Glomerular visceral epithelial cell (primary cell): ENCODE measurements around the gene PPARA.

Source experiments
- DNase-seq: peaks from one replicate; pipeline ENCODE4 v3.0.0-alpha.2; 2016; ENCODE audit errors: extremely low spot score

The PPARA gene

DNA sequence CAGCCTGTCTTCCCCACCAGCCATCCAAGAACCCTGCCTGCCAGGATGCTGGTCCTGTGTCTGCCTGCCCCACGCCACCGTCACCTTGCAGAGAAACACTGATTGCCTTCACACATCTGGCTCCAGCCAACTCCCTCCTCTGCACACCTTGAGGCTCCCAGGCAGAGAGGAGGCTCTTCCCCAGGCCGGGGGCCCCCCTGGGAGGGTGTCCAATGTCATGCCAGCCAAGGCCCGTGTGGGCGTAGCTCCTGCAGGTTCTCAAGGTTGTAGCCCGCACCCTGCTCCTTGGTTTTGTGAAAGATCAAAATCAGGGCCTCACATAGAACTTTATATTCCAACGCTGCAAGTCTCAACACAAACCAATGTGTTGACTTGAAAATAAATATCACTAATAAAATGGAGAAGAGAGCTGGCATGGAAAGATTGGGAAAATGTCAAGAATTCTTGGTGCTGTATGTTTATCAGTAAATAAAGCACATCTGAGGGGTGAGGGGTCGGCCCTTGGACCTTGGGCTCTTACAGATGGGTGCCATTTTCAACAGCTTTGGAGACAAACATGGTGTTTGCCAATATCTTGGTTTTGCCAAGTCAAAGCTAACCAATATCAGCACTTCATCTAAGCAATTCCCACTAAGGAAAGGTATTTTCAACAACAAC, 6.7 kb upstream of the PPARA start:
- DNase-seq = no peak

DNA sequence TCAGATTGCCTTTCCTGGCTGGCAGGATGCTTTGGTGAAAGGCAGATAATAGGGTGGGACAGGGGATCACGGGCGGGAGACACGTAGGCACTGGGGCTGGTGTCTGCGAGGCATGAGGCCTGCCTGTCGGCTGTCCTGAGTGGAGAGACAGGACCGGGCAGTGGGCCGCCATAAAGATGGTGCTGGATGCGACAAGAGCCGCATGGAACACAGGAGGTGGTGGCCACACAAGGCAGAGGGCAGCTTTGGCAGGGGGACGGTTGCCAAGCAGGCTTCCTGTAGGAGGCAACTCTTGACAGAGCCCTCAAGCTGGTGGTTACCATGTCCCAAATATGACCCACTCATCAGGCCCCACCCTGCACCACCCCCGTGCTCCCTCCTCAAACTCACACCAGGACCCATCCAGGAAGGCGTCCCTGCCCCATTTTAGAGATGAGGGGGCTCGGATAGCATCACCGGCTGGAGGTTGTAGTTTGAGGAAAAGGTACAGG, 4.9 kb upstream of the PPARA start:
- no peak for DNase-seq

DNA sequence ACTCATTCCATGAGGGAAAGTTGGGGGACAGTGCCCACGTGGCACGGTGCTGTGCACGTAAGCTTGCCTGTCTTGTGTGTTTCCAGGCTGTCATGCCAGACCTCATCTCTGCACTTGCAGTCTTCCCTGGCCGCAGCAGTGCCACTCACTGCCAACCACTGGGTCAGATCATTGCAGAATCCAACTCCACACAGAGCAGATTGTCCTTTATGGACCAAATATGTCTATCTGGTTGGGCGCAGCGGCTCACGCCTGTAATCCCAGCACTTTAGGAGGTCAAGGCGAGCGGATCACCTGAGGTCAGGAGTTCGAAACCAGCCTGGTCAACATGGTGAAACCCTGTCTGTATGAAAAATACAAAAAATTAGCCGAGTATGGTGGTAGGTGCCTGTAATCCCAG, 4.4 kb upstream of the PPARA start:
- DNase-seq = no peak

DNA sequence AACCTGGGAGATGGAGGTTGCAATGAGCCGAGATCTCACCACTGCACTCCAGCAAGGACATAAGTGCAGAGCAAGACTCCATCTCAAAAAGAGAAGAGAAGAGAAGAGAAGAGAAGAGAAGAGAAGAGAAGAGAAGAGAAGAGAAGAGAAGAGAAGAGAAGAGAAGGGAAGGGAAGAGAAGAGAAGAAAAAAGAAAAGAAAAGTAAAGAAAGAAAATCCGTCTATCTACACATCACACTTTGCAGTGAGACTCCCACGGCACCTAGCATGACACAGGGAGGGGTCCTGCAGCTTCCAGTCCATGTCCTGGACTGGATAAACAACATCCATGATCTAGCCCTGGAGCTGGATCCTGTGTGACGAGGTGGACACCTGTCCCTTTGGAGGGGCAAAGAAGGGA, 4.0 kb upstream of the PPARA start:
- DNase-seq = no peak

DNA sequence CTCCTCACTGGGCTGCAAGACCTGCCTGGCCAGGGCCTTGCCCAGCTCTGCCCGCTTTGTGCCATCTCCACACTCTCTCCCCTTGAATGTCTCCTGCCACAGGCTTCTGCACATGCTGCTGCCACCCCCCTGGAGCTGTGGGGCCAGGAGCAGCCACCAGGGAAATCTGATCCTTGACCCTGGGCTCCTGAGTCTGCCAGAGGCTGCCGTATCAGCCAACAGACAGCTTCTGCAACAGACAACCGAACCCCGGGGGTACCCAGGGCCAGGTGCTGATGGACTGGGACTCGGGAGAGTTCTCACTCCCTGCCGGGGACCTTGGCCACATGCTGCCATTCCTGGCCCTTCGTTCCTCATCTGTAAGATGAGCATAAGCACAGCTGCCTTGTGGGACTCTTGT, 3.3 kb upstream of the PPARA start:
- DNase-seq = no peak

DNA sequence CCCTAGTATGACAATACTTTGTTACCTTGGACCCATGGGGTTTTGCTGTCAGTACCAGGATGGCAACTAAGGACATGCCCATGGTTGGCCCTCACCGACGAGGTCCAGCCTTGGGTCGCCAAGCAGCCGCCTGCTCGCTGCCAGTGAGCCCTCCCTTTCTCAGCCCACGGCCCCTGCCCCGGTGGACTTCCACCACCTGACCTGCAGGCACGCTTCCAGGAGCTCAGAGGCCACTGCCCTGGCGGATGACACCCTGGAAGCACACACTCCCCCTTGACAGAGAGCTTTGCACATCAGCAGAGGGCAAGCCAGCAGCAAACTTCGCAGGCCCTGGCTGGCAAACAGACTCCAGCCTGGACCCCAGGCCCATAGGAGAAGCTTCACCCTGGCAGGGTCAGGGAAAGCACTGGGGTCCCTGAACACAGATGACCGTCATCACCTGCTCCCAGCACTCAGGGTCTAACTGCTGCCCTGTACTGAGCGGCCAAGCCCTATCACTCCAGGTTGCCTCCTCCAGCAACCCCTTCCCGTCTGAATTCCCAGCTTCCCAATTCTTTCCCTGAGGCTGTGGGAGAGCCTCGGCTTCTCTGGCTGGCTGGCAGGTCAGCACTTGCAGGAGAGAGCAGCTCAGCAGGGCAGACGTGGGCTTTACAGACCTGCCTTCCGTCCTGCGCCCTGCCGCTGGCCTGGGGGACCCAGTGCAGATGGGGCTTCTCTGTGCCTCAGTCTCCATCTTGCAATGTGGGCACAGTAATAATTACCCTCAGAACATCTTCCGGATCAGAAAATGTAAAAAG, 2.7 kb upstream of the PPARA start:
- DNase-seq = no peak

DNA sequence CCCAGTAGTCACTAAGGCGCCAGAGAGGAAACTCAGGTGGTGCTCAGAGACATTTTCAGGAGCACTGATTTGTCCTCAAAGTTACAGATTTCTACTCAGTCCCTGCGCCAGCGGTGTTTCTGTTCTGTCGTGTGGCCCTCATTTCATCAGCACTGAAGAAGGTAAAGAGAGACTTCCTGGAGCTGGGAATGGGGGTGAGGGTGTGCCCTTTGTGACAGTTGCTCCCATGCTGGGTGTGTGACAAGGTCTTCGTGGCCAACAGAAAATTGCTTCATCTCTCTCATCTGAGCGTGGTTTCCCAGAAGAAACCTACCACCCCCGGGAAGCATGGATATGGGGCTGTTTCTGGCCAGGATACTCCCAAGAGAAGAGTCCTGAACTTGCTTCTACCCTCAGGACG, 2.0 kb upstream of the PPARA start:
- DNase-seq = no peak

DNA sequence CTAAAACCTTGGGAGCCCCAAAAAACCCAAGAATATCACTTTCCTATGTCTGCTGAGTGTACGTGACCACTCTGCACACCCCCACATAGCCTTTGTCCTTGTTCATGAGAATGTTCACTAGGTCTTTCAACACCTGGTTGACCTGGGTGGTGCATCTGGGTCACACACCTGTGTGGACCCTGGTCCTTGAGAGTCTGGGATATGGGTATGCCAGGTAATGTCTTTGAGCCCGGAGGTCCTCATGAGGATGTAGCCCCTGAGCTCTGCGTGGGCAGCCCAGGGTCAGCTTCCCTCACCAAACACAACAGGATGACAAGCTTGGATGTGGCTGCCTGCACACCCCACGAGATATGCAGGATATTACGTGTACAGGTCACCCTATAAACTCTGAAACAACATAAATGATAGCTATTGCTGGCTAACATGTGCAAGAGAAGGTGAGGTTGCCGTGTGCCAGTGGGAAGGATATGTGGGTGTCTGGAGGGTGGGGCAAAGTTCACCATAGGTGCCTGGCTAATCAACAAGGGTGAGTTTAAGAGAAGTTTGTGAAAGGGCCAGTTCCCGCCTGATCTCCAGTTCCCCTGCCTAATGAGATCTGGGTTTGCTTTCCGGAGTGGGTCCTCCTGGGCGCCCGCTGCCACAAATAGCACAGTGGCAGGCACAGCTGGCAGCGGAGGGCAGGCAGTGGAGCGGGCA, 1.4 kb upstream of the PPARA start:
- no peak for DNase-seq

DNA sequence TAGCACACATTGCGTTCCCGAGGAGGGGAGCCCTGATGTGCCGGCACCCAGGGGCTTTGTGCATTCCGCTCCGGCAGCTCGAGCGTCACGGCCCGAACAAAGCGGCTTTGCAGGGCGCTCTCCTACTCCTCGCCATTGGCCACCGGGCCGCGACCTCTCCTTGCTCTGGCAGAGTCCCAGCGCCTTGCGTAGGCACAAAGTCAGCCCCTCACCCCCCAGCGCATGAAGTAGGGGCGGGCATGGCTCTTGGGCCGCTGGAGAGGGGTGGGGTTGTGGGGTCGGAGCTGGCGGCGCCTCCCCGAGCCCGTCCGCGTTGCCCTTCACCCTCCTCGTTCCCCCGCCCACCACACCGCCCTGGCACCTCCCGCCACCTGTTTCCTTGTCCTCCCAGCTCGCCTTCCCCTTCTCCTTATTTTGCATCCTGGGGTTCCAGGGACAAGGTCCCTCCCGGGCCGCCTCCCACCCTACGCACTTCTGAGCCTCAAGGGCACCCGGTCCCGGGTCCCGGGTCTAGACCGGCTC, 753 bp upstream of the PPARA start:
- DNase-seq = peak; percentile 40

DNA sequence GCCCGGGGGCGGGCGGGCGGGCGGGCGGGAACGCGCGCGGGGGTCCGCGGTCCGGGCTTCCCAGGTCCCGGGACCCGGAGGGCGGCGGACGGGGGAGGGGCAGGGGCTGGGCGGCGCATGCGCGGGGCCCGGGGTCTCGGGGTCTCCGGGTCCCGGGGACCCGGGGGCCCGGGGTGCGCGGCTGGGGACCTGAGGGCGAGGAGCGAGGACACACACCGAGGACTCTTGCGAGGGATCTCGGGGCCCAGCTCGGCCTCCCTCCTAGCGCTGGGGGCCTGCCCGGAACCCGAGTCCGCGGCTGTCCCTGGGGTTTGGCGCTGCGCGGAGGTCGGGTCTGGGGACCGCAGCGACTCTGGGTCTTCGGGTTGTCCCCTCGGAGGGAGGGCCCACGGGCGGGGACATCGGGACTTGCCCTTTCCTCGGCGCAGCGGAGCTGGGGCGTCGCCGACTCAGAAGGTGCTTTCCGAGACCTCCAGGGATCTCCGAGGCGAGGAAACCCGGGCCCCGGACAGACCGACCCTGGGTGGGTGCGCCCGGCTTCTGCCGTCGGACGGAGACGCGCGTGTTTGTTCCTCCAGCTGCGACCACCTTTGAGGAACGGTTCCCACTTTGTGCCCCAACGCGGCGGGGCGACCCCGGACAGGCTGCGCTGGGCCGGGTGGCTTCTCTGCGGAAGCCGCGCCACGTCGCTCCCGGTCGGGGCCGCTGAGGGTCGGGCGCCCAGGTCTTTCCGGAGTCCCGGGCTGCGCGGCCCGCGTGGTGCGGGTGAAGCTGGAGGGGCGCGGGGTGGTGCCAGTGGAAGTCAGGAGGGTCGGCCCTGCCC, 540 bp downstream of the PPARA start:
- peak; percentile 14 for DNase-seq

DNA sequence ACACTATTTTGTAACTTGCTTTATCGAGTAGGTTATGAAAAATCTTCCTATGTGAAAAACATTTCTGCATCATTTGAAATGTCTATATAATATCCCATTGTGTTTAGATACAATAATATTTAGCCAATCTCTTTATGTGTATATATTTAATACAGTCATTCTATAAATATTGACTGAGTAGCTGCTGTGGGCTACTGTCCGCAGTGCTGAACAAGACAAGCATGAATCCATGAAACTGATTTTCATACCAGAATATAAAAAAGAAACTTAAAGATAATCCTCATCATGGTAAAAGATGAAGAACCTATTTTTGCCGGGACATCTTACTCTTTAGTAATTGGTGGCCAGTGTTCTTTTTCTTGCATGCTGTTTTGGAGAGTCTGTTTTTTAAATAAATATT, 3.6 kb downstream of the PPARA start:
- DNase-seq = no peak

DNA sequence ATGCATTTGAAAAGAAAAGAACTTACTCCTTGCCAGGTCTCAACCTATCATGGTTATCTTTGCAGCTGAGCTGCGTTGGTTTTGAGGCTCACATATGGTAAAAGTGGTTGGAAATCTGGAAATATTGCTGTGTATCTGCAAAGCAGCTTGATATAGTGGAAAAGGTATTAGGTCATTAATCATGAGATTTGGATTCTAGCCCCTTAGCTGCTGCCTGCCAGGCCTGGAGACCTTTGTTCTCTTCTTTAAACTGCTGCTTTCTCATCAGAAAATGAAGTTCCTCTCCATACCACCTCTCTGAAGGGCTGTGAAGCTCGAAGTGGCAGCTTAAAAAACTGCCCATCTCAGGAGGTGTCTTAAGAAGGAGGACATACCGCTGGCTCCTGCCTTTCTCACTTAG, 5.7 kb downstream of the PPARA start:
- no peak for DNase-seq

DNA sequence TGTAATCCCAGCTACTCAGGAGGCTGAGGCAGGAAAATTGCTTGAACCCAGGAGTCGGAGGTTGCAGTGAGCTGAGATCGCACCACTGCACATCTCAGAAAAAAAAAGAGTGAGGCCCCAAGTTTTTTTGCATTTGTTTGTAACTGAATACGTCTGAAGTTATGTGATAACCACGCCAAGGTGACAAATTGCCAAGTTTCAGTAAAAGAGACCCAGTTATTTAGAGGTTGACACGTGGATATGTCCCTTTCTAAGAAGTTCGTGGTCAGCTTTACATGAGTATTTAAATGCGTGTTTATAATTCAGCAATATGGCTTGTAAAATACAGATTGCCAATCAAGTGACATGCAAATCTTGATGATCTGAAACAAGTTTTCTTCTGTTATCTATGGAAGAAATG, 8.0 kb downstream of the PPARA start:
- no peak for DNase-seq

DNA sequence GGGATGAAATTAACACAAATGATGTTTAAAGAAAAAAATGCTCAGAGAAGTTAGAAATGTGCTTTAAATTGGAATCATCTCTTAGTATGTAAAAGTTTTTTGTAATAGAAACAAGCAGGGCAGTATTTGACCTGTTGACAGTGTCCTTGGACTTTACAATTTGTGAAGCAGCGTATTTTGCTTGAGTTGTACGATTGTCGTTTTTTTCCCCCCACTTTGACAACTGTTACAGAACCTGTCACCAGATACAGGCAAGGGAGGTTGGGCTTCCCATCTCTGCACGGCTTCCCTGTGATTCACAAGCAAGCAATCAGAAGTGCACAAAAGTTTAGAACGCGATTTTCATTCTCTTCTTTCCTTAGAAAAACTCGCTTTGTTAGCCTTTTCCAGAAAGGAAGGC, 8.9 kb downstream of the PPARA start:
- no peak for DNase-seq

DNA sequence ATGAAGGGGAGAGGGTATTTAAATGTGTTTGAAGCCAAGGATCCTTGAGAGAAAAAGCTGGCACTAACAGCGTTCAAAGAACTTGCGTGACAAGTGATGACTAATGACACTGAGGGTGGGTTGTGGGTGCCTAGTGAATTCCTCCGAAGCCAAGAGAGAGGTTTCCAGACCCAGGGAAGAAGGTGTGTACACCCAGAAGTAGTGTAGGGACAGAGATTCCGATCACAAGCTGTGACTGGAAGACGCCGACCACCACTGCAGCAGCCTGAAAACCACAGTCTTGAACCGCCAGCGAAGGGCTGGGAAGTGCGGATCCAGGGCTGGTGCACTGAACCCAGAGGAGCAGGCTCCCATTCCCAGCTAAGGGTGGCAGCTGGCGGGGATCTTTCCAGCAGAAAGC, 9.5 kb downstream of the PPARA start:
- peak; percentile 85 for DNase-seq

DNA sequence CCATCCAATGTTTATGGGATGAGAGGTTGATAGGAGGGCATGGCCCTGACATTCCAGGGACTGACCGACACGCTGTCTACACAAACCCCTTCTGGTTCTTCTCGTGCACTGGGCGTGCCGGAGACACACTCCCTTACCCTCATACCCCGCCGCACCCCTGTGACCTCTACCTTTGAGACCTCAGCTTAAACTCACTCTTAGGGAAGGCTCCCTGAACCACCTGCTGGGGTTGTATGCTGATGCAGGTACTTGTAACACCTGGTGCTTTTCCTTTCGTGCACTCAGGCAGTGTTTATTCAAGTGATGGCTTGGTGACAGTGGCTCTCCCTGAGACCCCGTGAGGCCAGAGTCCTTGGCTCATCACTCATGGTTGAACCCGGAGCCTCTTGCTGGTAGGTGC, 12.0 kb downstream of the PPARA start:
- no peak for DNase-seq

DNA sequence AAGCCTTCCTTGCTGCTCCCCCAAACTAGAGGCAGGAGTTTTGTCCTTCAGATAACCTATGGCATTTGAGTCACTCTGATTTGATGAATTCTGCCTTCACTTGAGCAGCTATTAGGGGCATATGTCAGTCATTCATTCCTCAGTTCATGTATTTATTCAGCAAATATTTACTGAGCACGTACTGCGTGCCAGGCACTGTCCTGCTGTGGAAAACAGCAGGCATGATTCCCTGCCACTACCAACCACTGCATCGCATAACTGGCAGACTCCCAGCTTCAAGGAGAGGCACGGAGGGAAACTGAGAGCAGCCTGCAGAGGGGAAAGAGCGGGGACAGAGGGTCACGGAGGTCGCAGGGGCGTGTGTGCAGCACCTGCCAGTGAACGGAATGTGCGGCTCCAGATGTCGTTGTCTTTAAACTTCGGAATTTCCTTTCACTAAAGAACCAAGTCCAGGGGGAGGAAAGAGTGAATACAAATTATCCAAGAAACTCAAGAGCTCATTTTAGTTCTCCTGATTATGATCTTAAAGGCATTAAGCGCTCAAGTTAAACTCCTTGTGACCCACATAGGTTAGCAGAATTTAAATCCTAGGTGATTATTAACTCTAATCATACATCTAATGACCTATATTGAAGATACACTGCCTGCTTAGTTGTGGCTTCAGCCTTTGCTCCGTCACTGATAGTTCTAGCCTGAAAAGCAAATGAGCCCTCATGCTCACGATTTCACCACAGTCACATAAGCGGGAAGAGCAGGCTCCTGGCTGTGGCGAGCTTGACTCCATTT, 12.6 kb downstream of the PPARA start:
- DNase-seq = no peak

DNA sequence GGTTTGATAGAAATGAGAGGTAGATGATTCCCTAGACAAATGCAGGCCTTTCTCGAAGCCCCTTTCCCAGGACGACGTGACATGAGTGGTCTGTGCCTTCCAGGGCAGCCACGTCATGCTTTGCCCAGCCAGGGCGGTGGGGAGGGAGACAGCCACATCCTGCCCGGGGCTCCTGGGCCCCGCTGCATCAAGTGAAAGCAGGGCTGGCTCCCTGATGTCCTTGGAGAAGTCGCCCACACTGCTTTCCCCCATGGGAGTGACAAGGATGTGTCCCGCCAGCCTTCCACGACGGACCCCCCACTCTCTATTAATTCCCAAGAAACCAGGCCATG, 13.2 kb downstream of the PPARA start:
- DNase-seq = peak; percentile 47

DNA sequence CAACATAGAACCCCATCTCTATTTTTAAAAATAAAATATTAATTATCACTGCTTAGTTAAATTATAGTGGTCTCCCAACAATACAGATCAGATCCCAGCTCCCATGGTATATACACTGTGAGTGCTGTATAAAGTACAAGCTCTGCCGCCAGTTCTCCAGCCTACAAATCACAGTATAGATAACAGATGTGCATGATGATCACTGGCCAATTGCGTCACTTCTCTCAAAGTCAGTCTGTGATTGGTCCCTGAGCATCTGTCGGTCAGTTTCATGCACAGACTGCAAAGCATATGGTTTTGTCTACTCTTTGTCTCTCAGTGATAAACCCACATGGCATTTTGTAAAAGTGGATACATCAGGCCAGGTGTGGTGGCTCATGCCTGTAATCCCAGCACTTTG, 15.7 kb downstream of the PPARA start:
- DNase-seq = no peak

DNA sequence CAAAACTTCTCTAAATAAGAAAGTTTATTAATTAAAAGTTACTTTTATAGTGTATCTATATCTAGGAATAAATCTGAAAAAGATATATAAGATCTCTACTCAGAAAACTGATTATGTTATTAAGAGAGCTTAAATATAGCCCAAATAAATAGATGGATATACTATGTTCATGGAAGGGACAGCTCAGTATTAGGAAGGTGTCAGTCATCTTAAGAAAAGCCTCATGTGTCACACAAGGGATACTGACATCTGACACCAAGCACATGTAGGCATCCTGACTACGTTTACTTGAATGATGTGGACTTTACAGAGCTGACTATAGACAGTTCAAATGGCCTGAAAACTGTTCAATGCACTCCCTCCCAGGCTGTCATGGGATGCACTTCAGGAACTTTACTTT, 19.3 kb downstream of the PPARA start:
- DNase-seq = no peak

DNA sequence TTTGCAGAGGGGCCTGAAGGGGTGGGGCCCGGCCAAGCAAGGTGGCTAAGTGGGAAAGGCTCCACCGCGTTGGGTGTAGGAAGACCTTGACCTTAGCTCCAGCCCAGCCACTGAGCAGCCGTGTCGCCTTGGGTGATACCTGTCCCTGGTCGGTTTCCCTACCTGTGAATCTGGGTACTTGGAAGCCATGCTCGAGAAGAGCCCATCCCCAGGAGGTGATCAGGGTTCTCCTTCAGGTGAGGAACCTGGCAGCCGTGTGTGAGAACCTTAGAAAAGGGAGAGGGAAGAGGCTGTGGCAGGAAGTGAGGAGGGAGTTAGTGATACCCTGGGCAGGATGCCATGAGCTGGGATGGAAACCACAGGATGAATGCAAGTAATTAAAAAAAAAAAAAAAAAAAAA, 21.6 kb downstream of the PPARA start:
- peak; percentile 70 for DNase-seq
